IMR-90 (cell line): Measurements from ENCODE around the gene TRIM37. TPM values are rescaled to one million over a fixed set of nuclear protein-coding genes. Genes with fewer than 3 reads are reported as not detected.

Experiments used
- ATAC-seq: fragments of 200-7000 bp; cut with Tn5 transposase; 2 replicates; pipeline ENCODE4 v1.9.1; 2020; ENCODE audit warnings: low read depth, mild to moderate bottlenecking, moderate library complexity
- BruUV-seq: library from RNA; stranded (reverse); fragments of 400-500 nt; replicated peaks from 2 replicates; lab custom pipeline; 2021; lab: Mats Ljungman, UMichigan
- CTCF ChIA-PET: fragments of 300-600 bp; formaldehyde crosslinking; extraction: SDS; loops from one replicate; lab custom pipeline; 2021; ENCODE audit warnings: antibody characterized with exemption; lab: Yijun Ruan, JAX
- POLR2A ChIA-PET: fragments of 300-600 bp; sonication (Branson Sonifier 250); formaldehyde crosslinking; loops from one replicate; lab custom pipeline; 2022; ENCODE audit warnings: antibody characterized with exemption; ENCODE audit not compliant: unreplicated experiment; lab: Charles Lee
- DNase-seq: peaks from one replicate; pipeline ENCODE4 v3.0.0; 2013
- H2AFZ ChIP-seq: replicated peaks from 2 replicates; pipeline ENCODE3; 2013; ENCODE audit warnings: low read length, mild to moderate bottlenecking; ENCODE audit not compliant: poor library complexity
- H2AK5ac ChIP-seq: 2 replicates; pipeline ENCODE4 v1.6.1; 2013; ENCODE audit warnings: low read depth, low read length, inconsistent platforms
- H2AK9ac ChIP-seq: replicated peaks from 2 replicates; pipeline ENCODE3; 2013; ENCODE audit warnings: mild to moderate bottlenecking, low read depth, low read length, moderate library complexity; ENCODE audit not compliant: poor library complexity
- H2BK120ac ChIP-seq: 2 replicates; pipeline ENCODE4 v1.6.1; 2013; ENCODE audit warnings: low read depth, low read length, inconsistent platforms
- H2BK15ac ChIP-seq: 3 replicates; pipeline ENCODE4 v1.6.1; 2013; ENCODE audit warnings: low read depth, low read length, inconsistent platforms
- H2BK20ac ChIP-seq: 2 replicates; pipeline ENCODE4 v1.6.1; 2013; ENCODE audit warnings: low read depth, mild to moderate bottlenecking, inconsistent platforms, low read length, moderate library complexity
- H2BK5ac ChIP-seq: 2 replicates; pipeline ENCODE4 v1.6.1; 2013; ENCODE audit warnings: mild to moderate bottlenecking, low read depth, low read length, inconsistent platforms; ENCODE audit not compliant: poor library complexity, severe bottlenecking
- H3K14ac ChIP-seq: replicated peaks from 2 replicates; pipeline ENCODE4 v1.6.1; 2013; ENCODE audit warnings: low read depth, low read length, inconsistent platforms
- H3K18ac ChIP-seq: 2 replicates; pipeline ENCODE4 v1.6.1; 2013; ENCODE audit warnings: low read depth, low read length, control low read depth
- H3K23ac ChIP-seq: 2 replicates; pipeline ENCODE4 v1.6.1; 2013; ENCODE audit warnings: low read depth, low read length, inconsistent platforms
- H3K27ac ChIP-seq: 2 replicates; pipeline ENCODE4 v1.5.1; 2013; ENCODE audit warnings: mild to moderate bottlenecking, control low read depth, low read length; ENCODE audit not compliant: insufficient read depth
- H3K27me3 ChIP-seq: 2 replicates; pipeline ENCODE4 v1.6.1; 2013; ENCODE audit warnings: low read length; ENCODE audit not compliant: control insufficient read depth, insufficient read depth
- H3K36me3 ChIP-seq: 2 replicates; pipeline ENCODE4 v1.6.1; 2013; ENCODE audit warnings: low read length, mixed read lengths; ENCODE audit not compliant: control insufficient read depth, insufficient read depth
- H3K4ac ChIP-seq: 2 replicates; pipeline ENCODE4 v1.6.1; 2013; ENCODE audit warnings: low read depth, low read length, inconsistent platforms
- H3K4me1 ChIP-seq: 2 replicates; pipeline ENCODE4 v1.6.1; 2013; ENCODE audit warnings: low read length, mixed read lengths; ENCODE audit not compliant: control insufficient read depth, insufficient read depth
- H3K4me2 ChIP-seq: 2 replicates; pipeline ENCODE4 v1.6.1; 2013; ENCODE audit warnings: low read depth, mild to moderate bottlenecking, control low read depth, low read length, moderate library complexity
- H3K4me3 ChIP-seq: 2 replicates; pipeline ENCODE4 v1.5.1; 2013; ENCODE audit warnings: low read depth, mild to moderate bottlenecking, control low read depth, low read length, moderate library complexity; ENCODE audit not compliant: insufficient read depth
- H3K56ac ChIP-seq: 2 replicates; pipeline ENCODE4 v1.6.1; 2013; ENCODE audit warnings: low read length, inconsistent platforms; ENCODE audit not compliant: insufficient read depth; ENCODE audit errors: extremely low read depth
- H3K79me1 ChIP-seq, 2 experiments: 2 replicates each; pipeline ENCODE4 v1.6.1; 2013; ENCODE audit warnings: low read length in 2 of 2, inconsistent platforms in 1 of 2, low read depth in 1 of 2
- H3K9ac ChIP-seq: 2 replicates; pipeline ENCODE4 v1.6.1; 2013; ENCODE audit warnings: low read depth, low read length, control low read depth
- H3K9me1 ChIP-seq: 2 replicates; pipeline ENCODE4 v1.6.1; 2013; ENCODE audit warnings: low read length, inconsistent platforms; ENCODE audit not compliant: insufficient read depth
- H3K9me3 ChIP-seq: 2 replicates; pipeline ENCODE4 v1.6.1; 2013; ENCODE audit warnings: low read length; ENCODE audit not compliant: control insufficient read depth, insufficient read depth
- H4K20me1 ChIP-seq: 2 replicates; pipeline ENCODE4 v1.6.1; 2013; ENCODE audit warnings: low read length, inconsistent platforms; ENCODE audit not compliant: insufficient read depth
- H4K5ac ChIP-seq: 2 replicates; pipeline ENCODE4 v1.6.1; 2013; ENCODE audit warnings: mild to moderate bottlenecking, low read depth, low read length, control low read depth
- H4K8ac ChIP-seq, 2 experiments: 2 replicates each; pipeline ENCODE4 v1.6.1; 2013; ENCODE audit warnings: low read depth in 2 of 2, low read length in 2 of 2, control low read depth in 1 of 2, inconsistent platforms in 1 of 2
- H4K91ac ChIP-seq: 2 replicates; pipeline ENCODE4 v1.6.1; 2013; ENCODE audit warnings: low read depth, low read length, inconsistent platforms; ENCODE audit not compliant: insufficient read depth
- CEBPB ChIP-seq: IDR thresholded peaks from 2 replicates; pipeline ENCODE4 v1.6.1; 2012; ENCODE audit warnings: low read depth, low read length, improper control_type of control experiment
- MXI1 ChIP-seq: IDR thresholded peaks from 2 replicates; pipeline ENCODE4 v1.6.1; 2012; ENCODE audit warnings: low read depth, mild to moderate bottlenecking, low read length, moderate library complexity, borderline replicate concordance
- POLR2A ChIP-seq: IDR thresholded peaks from 2 replicates; pipeline ENCODE4 v1.6.1; 2012; ENCODE audit warnings: mild to moderate bottlenecking, low read depth, low read length
- SMC3 ChIP-seq: fragments of 150-350 bp; IDR thresholded peaks from 2 replicates; pipeline ENCODE4 v1.6.1; 2016; ENCODE audit warnings: low read depth, mild to moderate bottlenecking, antibody characterized with exemption, low read length, moderate library complexity
- WGBS, 2 experiments: methylation state at CpG; one replicate each; pipeline versions ENCODE4 v1.1.5 to v1.1.7; 2013; ENCODE audit warnings: missing lambda C conversion rate in 2 of 2; ENCODE audit not compliant: insufficient read length in 1 of 2; ENCODE audit errors: extremely low coverage in 2 of 2; 5-methylcytosine and 5-hydroxymethylcytosine counted together
- dilution Hi-C: fragments of 300-500 bp; cut with HindIII; formaldehyde crosslinking; loops from one replicate; pipeline ENCODE4 v1.14.3; 2018; ENCODE audit warnings: low sequenced_read_pairs; ENCODE audit not compliant: unreplicated experiment
- in situ Hi-C: fragments of 300-500 bp; cut with MboI; formaldehyde crosslinking; loops from 3 replicates; pipeline ENCODE4 v1.14.3; 2019; ENCODE audit warnings: low sequenced_read_pairs, inconsistent platforms, mixed read lengths
- intact Hi-C: fragments of 100-400 bp; cut with micrococcal nuclease; formaldehyde crosslinking; loops from 2 replicates; pipeline ENCODE4 v1.10.0; 2022
- polyA plus RNA-seq, 3 experiments: library from polyadenylated mRNA; depleted of rRNA; stranded (reverse); fragments of >200 nt; gene quantifications; 2 replicates each; pipeline ENCODE4 v1.2.3, GENCODE V29; 2012; ENCODE audit warnings: low replicate concordance in 1 of 3
- total RNA-seq: library from RNA; depleted of rRNA; stranded (reverse); fragments of >200 nt; gene quantifications from 2 replicates; pipeline ENCODE4 v1.2.3, GENCODE V29; 2012

TRIM37 gene
- total and polyA plus RNA-seq, 2 of the 4 experiments (the other 2 are of a cell fraction): 12.1 to 24.9 TPM

- TF ChIP-seq CEBPB: no peak
- no peak for TF ChIP-seq SMC3
Observed at GRCh38 chr17:58969156-58969555, 137.5 kb downstream of the TRIM37 start (continued).

GRCh38 chr17:58968426-58969061 is 138.1 kb downstream of the TRIM37 start:
- H2AK5ac ChIP-seq: 0 out of 2 replicates have a peak overlapping the region, but pooled peaks have one; percentile 4
- no TSS peak for BruUV-seq
- H2BK20ac ChIP-seq: peak overlapping the region; percentile 14; the same call in 1 of the 2 replicates
- no peaks in the 10 kb centered on the region for H3K36me3 ChIP-seq
- dilution Hi-C loops: no loop called here
- ChIA-PET POLR2A (no interaction called here), CTCF (interaction anchor here (1.3 kb wide), 1 partner anchor 11 kb away, joined by 5 read pairs; no protein-coding TSS in a partner anchor)
- peaks cover 5% of the 10 kb centered on the region for H3K9me1 ChIP-seq
- no peak overlapping the region for H2AK9ac ChIP-seq
- H3K9ac ChIP-seq: no peak overlapping the region
- H4K5ac ChIP-seq: no peak overlapping the region
- H3K79me1 ChIP-seq: no peaks in the 10 kb centered on the region
- H3K4me3 ChIP-seq: no peak overlapping the region
- no peak overlapping the region for H3K4ac ChIP-seq
- DNase-seq (peak; percentile 12), ATAC-seq (no peak)
- peak overlapping the region; percentile 73; the same call in 1 of the 2 replicates for H3K4me2 ChIP-seq
- H4K8ac ChIP-seq: no peak overlapping the region
- H2BK5ac ChIP-seq: no peak overlapping the region
- H3K23ac ChIP-seq: no peak overlapping the region
- H3K56ac ChIP-seq: no peak overlapping the region
- no peak for TF ChIP-seq MXI1
- no peak for TF ChIP-seq CEBPB
- no peak for TF ChIP-seq SMC3
- TF ChIP-seq POLR2A: no peak
- no peak overlapping the region for H3K18ac ChIP-seq
- H3K14ac ChIP-seq: 0 out of 2 replicates have a peak overlapping the region, but pooled peaks have one; percentile 41
- H2BK15ac ChIP-seq: no peak overlapping the region
- H2AFZ ChIP-seq: no peak overlapping the region
- no peaks in the 10 kb centered on the region for H3K27me3 ChIP-seq
- H2BK120ac ChIP-seq: no peak overlapping the region
- in situ Hi-C loops: no loop called here
- intact Hi-C loops: no loop called here
- H3K27ac ChIP-seq: no peak overlapping the region
- H4K20me1 ChIP-seq: no peaks in the 10 kb centered on the region
- 60% methylated on average over 1 of the region's 4 CpGs; no CpG with 5 or more reads in 1 of the 2 experiments for WGBS, 2 experiments
- H3K9me3 ChIP-seq: no peaks in the 10 kb centered on the region
- H3K4me1 ChIP-seq: peaks cover 7% of the 10 kb centered on the region
- no peak overlapping the region for H4K91ac ChIP-seq
